HG02852 (cell line): ENCODE measurements around the gene ESCO1.
"Not testable (repeated sequence)": the region's sequence is repeated elsewhere in the genome, so short reads cannot be mapped to it uniquely, and the experiment has no call there.

Source experiments
- ATAC-seq: cut with Tn5 transposase; IDR thresholded peaks from one replicate; pipeline ENCODE4 v1.9.1; 2021; ENCODE audit warnings: mild to moderate bottlenecking, moderate library complexity; ENCODE audit not compliant: unreplicated experiment

Gene ESCO1

GRCh38 chr18:21600526-21601410 is at the start of gene ESCO1:
ESCO1 (minus strand) TSS chr18:21600704; CDS start chr18:21574843, 25,861 bp downstream.
- peak; percentile 83 for ATAC-seq

- ATAC-seq = not testable (repeated sequence)
Observed at GRCh38 chr18:21640375-21640774, 39.9 kb upstream of the ESCO1 start.

GRCh38 chr18:21638822-21639221 is 38.3 kb upstream of the ESCO1 start:
- no peak for ATAC-seq

- ATAC-seq = no peak
Observed at GRCh38 chr18:21636769-21637168, 36.3 kb upstream of the ESCO1 start.

- ATAC-seq = no peak
Observed at GRCh38 chr18:21634588-21635199, 34.2 kb upstream of the ESCO1 start.

GRCh38 chr18:21632393-21632792 is 31.9 kb upstream of the ESCO1 start:
- ATAC-seq = no peak

GRCh38 chr18:21629089-21629832 is 28.8 kb upstream of the ESCO1 start:
- ATAC-seq = peak; percentile 96

- not testable (repeated sequence) for ATAC-seq
Observed at GRCh38 chr18:21621640-21622039, 21.1 kb upstream of the ESCO1 start.

- ATAC-seq = peak; percentile 98
Observed at GRCh38 chr18:21612125-21613039, 11.9 kb upstream of the ESCO1 start, which contains the start of gene SNRPD1. SNRPD1 (plus strand) TSS chr18:21612314; CDS start chr18:21612430, 116 bp downstream.

GRCh38 chr18:21611401-21612124 is 11.1 kb upstream of the ESCO1 start:
- not testable (repeated sequence) for ATAC-seq

GRCh38 chr18:21605213-21605612 is 4.7 kb upstream of the ESCO1 start:
- ATAC-seq = no peak

- ATAC-seq = no peak
Observed at GRCh38 chr18:21604671-21605070, 4.2 kb upstream of the ESCO1 start.

- no peak for ATAC-seq
Observed at GRCh38 chr18:21602299-21602587, 1.7 kb upstream of the ESCO1 start.

GRCh38 chr18:21599585-21600525 is 649 bp downstream of the ESCO1 start:
- peak; percentile 49 for ATAC-seq

- ATAC-seq = no peak
Observed at GRCh38 chr18:21598726-21599584, 1.5 kb downstream of the ESCO1 start.

- no peak for ATAC-seq
Observed at GRCh38 chr18:21597620-21598019, 2.9 kb downstream of the ESCO1 start.

- ATAC-seq = no peak
Observed at GRCh38 chr18:21593540-21594257, 6.8 kb downstream of the ESCO1 start.
